Stimulated activated CD8-positive, alpha-beta memory T cell treated with anti-CD3 and anti-CD28 coated beads, Interleukin-4, amount 100 ng/mL, for 1 hour (primary cell): ENCODE measurements around the gene RGPD8.
A peak's percentile ranks its signal among the peaks of the same experiment; 100 is the strongest.
"Not testable (repeated sequence)": the region's sequence is repeated elsewhere in the genome, so short reads cannot be mapped to it uniquely, and the experiment has no call there.

Source experiments
- DNase-seq, 2 donors: peaks; one replicate each; pipeline ENCODE4 v3.0.0-alpha.2; 2020; ENCODE audit warnings: low read depth in 2 of 2, low spot score in 1 of 2

The RGPD8 gene

GRCh38 chr2:112433480-112433879 lies at the start of gene RGPD8:
RGPD8 (minus strand) TSS chr2:112433645; CDS start chr2:112433453, 192 bp downstream.
- peak; percentile 74 to 75 for DNase-seq

- no peak for DNase-seq
Observed at GRCh38 chr2:112483042-112483473, 49.6 kb upstream of the RGPD8 start.

- no peak for DNase-seq
Observed at GRCh38 chr2:112482309-112483041, 49.0 kb upstream of the RGPD8 start.

- DNase-seq, result peak; percentile 26 to 60
Observed at GRCh38 chr2:112481528-112482233, 48.2 kb upstream of the RGPD8 start, which contains the start of gene TTL. TTL (plus strand) TSS chr2:112482156; CDS start chr2:112482345, 189 bp downstream.

GRCh38 chr2:112481050-112481527 lies 47.6 kb upstream of the RGPD8 start:
- DNase-seq, result peak; percentile 38 to 61

- DNase-seq, result no peak
Observed at GRCh38 chr2:112480530-112481049, 47.1 kb upstream of the RGPD8 start.

GRCh38 chr2:112476434-112476833 lies 43.0 kb upstream of the RGPD8 start:
- DNase-seq, result no peak

- no peak for DNase-seq
Observed at GRCh38 chr2:112474844-112475486, 41.5 kb upstream of the RGPD8 start.

- no peak for DNase-seq
Observed at GRCh38 chr2:112472547-112473263, 39.3 kb upstream of the RGPD8 start.

- no peak for DNase-seq
Observed at GRCh38 chr2:112465382-112465781, 31.9 kb upstream of the RGPD8 start.

GRCh38 chr2:112463256-112463655 lies 29.8 kb upstream of the RGPD8 start:
- no peak for DNase-seq

- no peak for DNase-seq
Observed at GRCh38 chr2:112462178-112462577, 28.7 kb upstream of the RGPD8 start.

- no peak for DNase-seq
Observed at GRCh38 chr2:112459372-112459771, 25.9 kb upstream of the RGPD8 start.

GRCh38 chr2:112454586-112454985 lies 21.1 kb upstream of the RGPD8 start:
- no peak for DNase-seq

GRCh38 chr2:112451317-112451716 lies 17.9 kb upstream of the RGPD8 start:
- DNase-seq, result no peak

- no peak for DNase-seq
Observed at GRCh38 chr2:112449854-112450253, 16.4 kb upstream of the RGPD8 start.

GRCh38 chr2:112444256-112444655 lies 10.8 kb upstream of the RGPD8 start:
- not testable (repeated sequence) for DNase-seq

- not testable (repeated sequence) for DNase-seq
Observed at GRCh38 chr2:112438603-112439261, 5.3 kb upstream of the RGPD8 start.

- not testable (repeated sequence) for DNase-seq
Observed at GRCh38 chr2:112437405-112437831, 4.0 kb upstream of the RGPD8 start.

GRCh38 chr2:112436993-112437392 lies 3.5 kb upstream of the RGPD8 start:
- not testable (repeated sequence) for DNase-seq
